Measurements from ENCODE around the gene SERPINE2.

Gene SERPINE2

GRCh38 chr2:223935459-223936125 lies 103.5 kb downstream of the SERPINE2 start:
- TF ChIP-seq CTCF (conservative IDR thresholded peaks at IDR 0.05; ENCODE audit: low read length) (no peak), EZH2phosphoT487 (IDR thresholded peaks at IDR 0.05; ENCODE audit: borderline replicate concordance) (no peak)
- no peaks in the 10 kb centered on the region for H3K9me3 ChIP-seq (ENCODE audit: insufficient read depth, low read depth, low read length)
- no peak overlapping the region for H2AFZ ChIP-seq (ENCODE audit: low read length)
- H3K9me2 ChIP-seq (replicated peaks; ENCODE audit: low read depth, low read length): no peaks in the 10 kb centered on the region
- no peak overlapping the region for H3K4me2 ChIP-seq (ENCODE audit: low read depth, low read length, poor library complexity, severe bottlenecking)
- peaks cover 19% of the 10 kb centered on the region for H4K20me1 ChIP-seq (ENCODE audit: insufficient read depth, low read length, poor library complexity, severe bottlenecking)
- H3K36me3 ChIP-seq (ENCODE audit: insufficient read depth, low read length): no peaks in the 10 kb centered on the region
- H3K4me3 ChIP-seq (ENCODE audit: low read length, poor library complexity, severe bottlenecking): no peak overlapping the region
- peaks cover 23% of the 10 kb centered on the region for H3K4me1 ChIP-seq (ENCODE audit: insufficient read depth, low read length, poor library complexity, severe bottlenecking)
- H3K27me3 ChIP-seq (ENCODE audit: insufficient read depth, low read length, poor library complexity, severe bottlenecking): no peaks in the 10 kb centered on the region
- H3K9ac ChIP-seq (ENCODE audit: low read depth, low read length, poor library complexity, severe bottlenecking): no peak overlapping the region
- H3F3A ChIP-seq (ENCODE audit: low read depth): no peaks in the 10 kb centered on the region
- H3K79me2 ChIP-seq (ENCODE audit: insufficient read depth, low read length): peaks cover 55% of the 10 kb centered on the region

- peaks cover 26% of the 10 kb centered on the region for H4K20me1 ChIP-seq (ENCODE audit: insufficient read depth, low read length, poor library complexity, severe bottlenecking)
- H2AFZ ChIP-seq (ENCODE audit: low read length): no peak overlapping the region
- no peaks in the 10 kb centered on the region for H3K36me3 ChIP-seq (ENCODE audit: insufficient read depth, low read length)
- H3K9ac ChIP-seq (ENCODE audit: low read depth, low read length, poor library complexity, severe bottlenecking): no peak overlapping the region
- TF ChIP-seq CTCF (conservative IDR thresholded peaks at IDR 0.05; ENCODE audit: low read length) (no peak), EZH2phosphoT487 (IDR thresholded peaks at IDR 0.05; ENCODE audit: borderline replicate concordance) (no peak)
- no peaks in the 10 kb centered on the region for H3K9me3 ChIP-seq (ENCODE audit: insufficient read depth, low read depth, low read length)
- no peak overlapping the region for H3K4me2 ChIP-seq (ENCODE audit: low read depth, low read length, poor library complexity, severe bottlenecking)
- H3K9me2 ChIP-seq (replicated peaks; ENCODE audit: low read depth, low read length): no peaks in the 10 kb centered on the region
- no peak overlapping the region for H3K4me3 ChIP-seq (ENCODE audit: low read length, poor library complexity, severe bottlenecking)
- 0 out of 2 replicates have a peak, but pooled peaks cover 1% of the 10 kb centered on the region for H3F3A ChIP-seq (ENCODE audit: low read depth)
- H3K79me2 ChIP-seq (ENCODE audit: insufficient read depth, low read length): peaks cover 58% of the 10 kb centered on the region
- H3K27me3 ChIP-seq (ENCODE audit: insufficient read depth, low read length, poor library complexity, severe bottlenecking): no peaks in the 10 kb centered on the region
- peaks cover 30% of the 10 kb centered on the region for H3K4me1 ChIP-seq (ENCODE audit: insufficient read depth, low read length, poor library complexity, severe bottlenecking)
These were observed 104.2 kb downstream of the SERPINE2 start for GRCh38 chr2:223934870-223935269.

GRCh38 chr2:223932816-223933800 lies 106.0 kb downstream of the SERPINE2 start:
- no peak for TF ChIP-seq EZH2phosphoT487 (IDR thresholded peaks at IDR 0.05; ENCODE audit: borderline replicate concordance)
- TF ChIP-seq CTCF (conservative IDR thresholded peaks at IDR 0.05; ENCODE audit: low read length): no peak
- Histone ChIP-seq H4K20me1 (ENCODE audit: insufficient read depth, low read length, poor library complexity, severe bottlenecking) (peaks cover 26% of the 10 kb centered on the region), H3K4me3 (ENCODE audit: low read length, poor library complexity, severe bottlenecking) (no peak overlapping the region), H2AFZ (ENCODE audit: low read length) (no peak overlapping the region), H3K27me3 (ENCODE audit: insufficient read depth, low read length, poor library complexity, severe bottlenecking) (no peaks in the 10 kb centered on the region), H3K4me1 (ENCODE audit: insufficient read depth, low read length, poor library complexity, severe bottlenecking) (peaks cover 26% of the 10 kb centered on the region), H3K9me2 (replicated peaks; ENCODE audit: low read depth, low read length) (no peaks in the 10 kb centered on the region), H3K36me3 (ENCODE audit: insufficient read depth, low read length) (no peaks in the 10 kb centered on the region), H3F3A (ENCODE audit: low read depth) (peaks cover 5% of the 10 kb centered on the region; the same call in 1 of the 2 replicates), H3K9me3 (ENCODE audit: insufficient read depth, low read depth, low read length) (no peaks in the 10 kb centered on the region), H3K9ac (ENCODE audit: low read depth, low read length, poor library complexity, severe bottlenecking) (no peak overlapping the region), H3K79me2 (ENCODE audit: insufficient read depth, low read length) (peaks cover 45% of the 10 kb centered on the region), H3K4me2 (ENCODE audit: low read depth, low read length, poor library complexity, severe bottlenecking) (no peak overlapping the region)
